ENCODE measurements around the gene GSDMA. TPM values are rescaled to one million over a fixed set of nuclear protein-coding genes. Genes with fewer than 3 reads are reported as not detected.
"Not testable (repeated sequence)": the region's sequence is repeated elsewhere in the genome, so short reads cannot be mapped to it uniquely, and the experiment has no call there.

Gene GSDMA
- total RNA-seq, 1 donor from 2014 or later, result not detected

DNA sequence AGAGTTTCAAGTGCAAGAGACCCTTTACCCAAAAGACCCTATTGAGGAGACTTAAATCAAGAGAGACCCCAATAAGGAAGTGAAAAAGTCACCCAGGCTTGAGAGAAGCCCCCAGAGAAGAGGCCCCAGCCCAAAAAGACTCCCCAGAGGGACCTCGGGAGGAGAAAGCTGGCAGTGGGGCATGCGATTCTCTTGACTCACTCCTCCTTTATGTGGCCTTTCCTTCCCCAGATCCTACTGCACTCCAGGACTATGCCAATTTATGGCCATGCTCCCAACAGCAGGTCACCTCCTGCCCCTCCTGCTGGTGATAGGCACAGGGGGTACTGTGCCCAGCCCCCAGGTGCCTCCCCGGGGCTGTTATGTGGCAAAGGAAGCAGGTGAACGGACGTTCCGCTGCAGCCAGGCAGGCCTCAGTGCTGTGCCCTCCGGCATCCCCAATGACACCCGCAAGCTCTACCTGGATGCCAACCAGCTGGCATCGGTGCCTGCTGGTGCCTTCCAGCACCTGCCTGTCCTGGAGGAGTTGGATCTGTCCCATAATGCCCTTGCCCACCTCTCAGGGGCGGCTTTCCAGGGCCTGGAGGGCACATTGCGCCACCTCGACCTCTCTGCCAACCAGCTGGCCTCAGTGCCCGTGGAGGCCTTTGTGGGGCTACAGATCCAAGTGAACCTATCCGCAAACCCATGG lies 19.0 kb upstream of the GSDMA start:
- Histone ChIP-seq H3K4me3 (ENCODE audit: low read depth, low read length) (no peak overlapping the region), H3K36me3 (ENCODE audit: control insufficient read depth, insufficient read depth, low read length) (no peaks in the 10 kb centered on the region), H3K27me3 (ENCODE audit: control insufficient read depth, insufficient read depth, low read length) (peaks cover 3% of the 10 kb centered on the region)
- TF ChIP-seq CTCF (IDR thresholded peaks at IDR 0.05; ENCODE audit: insufficient read depth, low read length, poor library complexity, severe bottlenecking), result no peak
- no peak for DNase-seq (ENCODE audit: low read depth)

- Histone ChIP-seq H3K36me3 (ENCODE audit: control insufficient read depth, insufficient read depth, low read length) (no peaks in the 10 kb centered on the region), H3K4me3 (ENCODE audit: low read depth, low read length) (no peak overlapping the region), H3K27me3 (ENCODE audit: control insufficient read depth, insufficient read depth, low read length) (peaks cover 3% of the 10 kb centered on the region)
- no peak for TF ChIP-seq CTCF (IDR thresholded peaks at IDR 0.05; ENCODE audit: insufficient read depth, low read length, poor library complexity, severe bottlenecking)
- DNase-seq (ENCODE audit: low read depth), result no peak
Measured at GRCh38 chr17:39944393-39944711, 18.5 kb upstream of the GSDMA start.

GRCh38 chr17:39946551-39947330 lies 16.1 kb upstream of the GSDMA start:
- Histone ChIP-seq H3K27me3 (ENCODE audit: control insufficient read depth, insufficient read depth, low read length) (peaks cover 3% of the 10 kb centered on the region), H3K4me3 (ENCODE audit: low read depth, low read length) (no peak overlapping the region), H3K36me3 (ENCODE audit: control insufficient read depth, insufficient read depth, low read length) (no peaks in the 10 kb centered on the region)
- DNase-seq (ENCODE audit: low read depth), result no peak
- no peak for TF ChIP-seq CTCF (IDR thresholded peaks at IDR 0.05; ENCODE audit: insufficient read depth, low read length, poor library complexity, severe bottlenecking)

- H3K27me3 ChIP-seq (ENCODE audit: control insufficient read depth, insufficient read depth, low read length); H3K4me3 ChIP-seq (ENCODE audit: low read depth, low read length); DNase-seq (ENCODE audit: low read depth); H3K36me3 ChIP-seq (ENCODE audit: control insufficient read depth, insufficient read depth, low read length): not testable (repeated sequence)
Measured at GRCh38 chr17:39948489-39948828, 14.3 kb upstream of the GSDMA start.

DNA sequence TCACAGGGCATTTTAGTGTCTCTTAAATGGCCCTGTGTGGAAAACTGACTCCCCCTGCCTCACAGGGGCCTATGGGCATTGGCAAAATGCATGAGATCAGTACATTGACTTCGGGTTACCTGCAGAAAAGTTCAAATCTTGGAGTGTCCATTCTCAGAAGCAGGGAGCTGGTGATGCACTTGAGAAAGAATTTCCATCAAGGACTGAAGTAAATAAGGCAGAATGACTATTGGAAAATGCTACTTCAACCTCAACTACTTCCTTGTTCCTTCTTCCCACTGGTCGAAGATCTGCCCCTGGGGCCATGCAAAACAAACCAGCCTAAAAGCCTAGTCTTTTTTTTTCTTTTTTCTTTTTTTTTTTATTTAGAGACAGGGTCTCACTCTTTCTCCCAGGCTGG lies 13.8 kb upstream of the GSDMA start:
- TF ChIP-seq CTCF (IDR thresholded peaks at IDR 0.05; ENCODE audit: insufficient read depth, low read length, poor library complexity, severe bottlenecking), result no peak
- Histone ChIP-seq H3K36me3 (ENCODE audit: control insufficient read depth, insufficient read depth, low read length) (no peaks in the 10 kb centered on the region), H3K27me3 (ENCODE audit: control insufficient read depth, insufficient read depth, low read length) (peaks cover 3% of the 10 kb centered on the region), H3K4me3 (ENCODE audit: low read depth, low read length) (no peak overlapping the region)
- no peak for DNase-seq (ENCODE audit: low read depth)

DNA sequence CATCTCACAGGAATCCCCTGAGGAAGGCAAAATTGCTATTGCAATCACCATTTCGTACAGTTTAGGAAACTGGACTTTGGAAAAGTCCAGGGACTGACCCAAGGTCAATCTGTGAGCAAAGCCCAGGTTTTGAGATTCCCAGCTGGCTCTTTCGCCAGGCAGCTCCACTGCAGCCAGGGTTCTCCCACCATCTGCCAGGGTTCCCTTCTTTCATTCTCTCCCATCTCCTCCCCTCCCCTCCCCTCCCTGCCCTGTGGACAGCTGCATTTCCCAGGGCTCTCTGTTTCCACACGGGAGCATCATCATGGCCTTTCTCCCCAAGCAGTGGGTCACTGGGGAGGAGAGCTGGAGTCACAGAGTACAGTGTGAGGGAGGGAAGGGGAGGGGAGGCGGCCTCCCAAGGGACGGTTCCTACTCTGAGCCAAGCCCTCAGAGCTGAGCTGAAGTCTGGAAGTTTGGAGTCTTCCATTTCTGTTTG lies 11.9 kb upstream of the GSDMA start:
- Histone ChIP-seq H3K27me3 (ENCODE audit: control insufficient read depth, insufficient read depth, low read length) (peaks cover 3% of the 10 kb centered on the region), H3K4me3 (ENCODE audit: low read depth, low read length) (no peak overlapping the region), H3K36me3 (ENCODE audit: control insufficient read depth, insufficient read depth, low read length) (no peaks in the 10 kb centered on the region)
- TF ChIP-seq CTCF (IDR thresholded peaks at IDR 0.05; ENCODE audit: insufficient read depth, low read length, poor library complexity, severe bottlenecking), result no peak
- DNase-seq (ENCODE audit: low read depth), result no peak

Data from kidney epithelial cell (primary cell).